ENCODE measurements around the gene BFSP2.
A peak's percentile ranks its signal among the peaks of the same experiment; 100 is the strongest.

BFSP2 gene, protein sequence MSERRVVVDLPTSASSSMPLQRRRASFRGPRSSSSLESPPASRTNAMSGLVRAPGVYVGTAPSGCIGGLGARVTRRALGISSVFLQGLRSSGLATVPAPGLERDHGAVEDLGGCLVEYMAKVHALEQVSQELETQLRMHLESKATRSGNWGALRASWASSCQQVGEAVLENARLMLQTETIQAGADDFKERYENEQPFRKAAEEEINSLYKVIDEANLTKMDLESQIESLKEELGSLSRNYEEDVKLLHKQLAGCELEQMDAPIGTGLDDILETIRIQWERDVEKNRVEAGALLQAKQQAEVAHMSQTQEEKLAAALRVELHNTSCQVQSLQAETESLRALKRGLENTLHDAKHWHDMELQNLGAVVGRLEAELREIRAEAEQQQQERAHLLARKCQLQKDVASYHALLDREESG

DNA sequence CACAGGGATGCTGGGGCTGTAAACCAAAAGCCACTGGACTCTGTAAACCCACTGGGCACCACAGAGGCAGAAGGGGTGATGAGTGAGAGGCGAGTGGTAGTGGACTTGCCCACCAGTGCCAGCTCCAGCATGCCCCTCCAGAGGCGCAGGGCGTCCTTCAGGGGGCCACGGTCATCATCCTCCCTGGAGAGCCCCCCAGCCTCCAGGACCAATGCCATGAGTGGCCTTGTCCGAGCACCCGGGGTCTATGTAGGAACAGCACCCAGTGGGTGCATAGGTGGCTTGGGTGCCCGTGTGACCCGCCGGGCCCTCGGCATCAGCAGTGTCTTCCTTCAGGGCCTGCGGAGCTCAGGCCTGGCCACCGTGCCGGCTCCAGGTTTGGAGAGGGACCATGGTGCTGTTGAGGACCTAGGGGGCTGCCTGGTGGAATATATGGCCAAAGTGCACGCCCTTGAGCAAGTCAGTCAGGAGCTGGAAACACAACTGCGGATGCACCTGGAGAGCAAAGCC is at the start of gene BFSP2:
TSS of gene BFSP2 (plus strand) at position 51 of the 510 bp plus-strand sequence. CDS start at position 79, 28 bp downstream.
- no peak for DNase-seq (ENCODE audit: low spot score)

DNA sequence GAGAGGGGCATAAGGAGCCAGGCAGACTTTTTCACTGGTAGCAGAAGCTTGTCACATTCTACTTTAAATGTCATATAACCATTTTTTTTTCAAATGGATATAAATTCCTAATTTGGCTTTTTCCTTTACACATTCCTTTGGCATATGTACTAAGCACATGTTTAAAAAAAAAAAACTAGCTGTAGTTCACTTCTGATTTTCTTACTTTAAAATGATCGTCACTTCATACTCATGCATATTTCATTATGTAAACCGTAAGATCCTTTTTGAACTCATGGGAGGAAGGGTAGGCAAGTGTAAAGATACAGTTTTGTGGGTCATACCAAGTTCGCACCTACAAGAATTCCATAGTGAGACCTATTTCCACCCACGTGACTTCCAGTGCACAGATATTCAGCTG is 45.1 kb upstream of the BFSP2 start:
- no peak for DNase-seq (ENCODE audit: low spot score)

DNA sequence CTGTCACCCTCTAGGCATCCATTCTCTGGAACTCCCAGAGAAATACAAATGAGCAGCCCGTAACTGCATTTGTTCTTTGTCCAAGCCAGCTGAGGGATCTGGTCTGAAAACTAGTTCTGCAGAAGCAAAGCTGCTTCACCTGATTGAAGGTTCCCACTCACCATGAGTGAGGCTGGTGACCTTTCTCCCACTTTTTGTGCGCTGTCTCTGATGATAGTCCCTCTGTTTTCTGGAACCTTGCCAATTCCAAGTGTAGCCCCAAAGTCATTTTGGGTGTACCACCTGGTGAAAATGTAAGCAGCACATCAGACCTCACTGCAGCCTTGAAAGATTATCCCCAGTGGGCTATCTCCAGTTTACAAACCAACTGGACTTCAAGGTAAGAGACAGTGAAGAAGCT is 39.4 kb upstream of the BFSP2 start:
- DNase-seq (ENCODE audit: low spot score): no peak

DNA sequence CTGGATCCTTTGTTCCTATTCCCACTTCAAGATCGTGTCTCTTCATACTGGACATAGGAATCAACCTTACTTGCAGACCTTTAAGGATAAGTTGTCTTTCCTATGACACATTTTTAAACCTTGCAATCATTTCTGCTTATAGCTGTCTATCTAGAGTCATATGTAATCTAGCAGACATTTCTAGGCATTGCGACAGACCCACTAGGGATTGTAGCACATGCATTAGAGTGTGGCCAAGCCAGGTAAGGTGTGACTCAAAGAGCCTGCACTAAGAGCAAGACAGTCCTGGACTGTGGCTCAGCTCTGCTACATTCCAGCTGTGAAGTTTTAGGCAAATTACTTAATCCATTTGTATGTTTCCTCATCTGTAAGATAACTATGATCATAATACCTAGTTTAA is 38.8 kb upstream of the BFSP2 start:
- no peak for DNase-seq (ENCODE audit: low spot score)

DNA sequence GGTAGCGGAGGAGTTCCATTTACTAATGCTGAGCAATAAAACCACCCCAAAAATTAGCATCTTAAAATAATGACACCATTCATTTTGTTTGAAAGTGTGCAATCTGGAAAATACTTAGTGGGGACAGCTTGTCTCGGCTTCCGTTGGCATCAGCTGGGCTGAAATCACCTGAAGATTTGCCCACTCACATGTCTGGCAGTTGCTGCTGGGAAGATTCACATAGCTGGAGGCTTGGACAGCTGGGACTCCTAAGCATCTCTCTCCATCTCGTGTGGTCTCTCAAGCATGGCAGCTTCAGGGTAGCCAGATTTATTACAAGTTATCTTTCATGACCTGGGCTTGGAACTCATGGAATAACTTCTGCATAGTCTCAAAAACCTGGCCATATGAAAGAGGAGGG is 38.4 kb upstream of the BFSP2 start:
- DNase-seq (ENCODE audit: low spot score): no peak

DNA sequence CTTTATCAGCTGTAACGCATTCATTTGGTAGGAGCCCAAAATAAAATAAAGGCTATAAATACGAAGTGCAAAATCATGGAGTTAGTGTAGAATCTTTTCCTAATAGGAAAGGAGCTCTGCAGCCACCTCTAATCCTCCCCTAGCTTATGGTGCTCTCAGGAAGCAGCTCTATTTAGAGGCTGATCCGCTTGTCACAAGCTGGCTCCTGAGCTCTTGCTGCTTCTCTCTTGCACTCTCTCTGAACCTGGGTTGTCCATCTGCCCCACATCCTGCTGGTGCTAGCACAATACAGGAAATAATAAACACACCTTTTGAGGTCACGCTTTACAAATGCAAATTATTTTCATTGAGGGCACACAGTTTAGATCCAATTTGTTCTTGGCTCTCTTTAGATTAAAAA is 37.3 kb upstream of the BFSP2 start:
- DNase-seq (ENCODE audit: low spot score): no peak

DNA sequence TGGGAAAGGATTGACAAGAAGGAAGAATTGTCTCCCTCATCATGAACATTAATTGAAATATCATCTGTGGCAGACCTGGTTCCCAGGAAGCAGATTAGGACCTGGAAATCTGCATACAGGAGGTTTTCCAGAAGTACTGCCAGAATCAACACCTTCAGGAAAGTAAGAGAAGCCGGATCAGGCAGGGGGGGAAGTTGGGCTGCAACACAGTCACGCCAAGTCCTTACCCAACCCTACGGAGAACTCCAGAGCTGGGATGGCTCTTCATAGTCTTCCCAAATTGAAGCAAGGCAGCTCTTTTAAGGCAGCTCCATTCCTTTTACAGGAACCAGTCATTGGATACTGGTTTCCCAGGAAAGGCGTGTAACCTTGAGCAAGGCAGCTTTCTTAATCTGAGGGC is 35.2 kb upstream of the BFSP2 start:
- DNase-seq (ENCODE audit: low spot score): no peak

DNA sequence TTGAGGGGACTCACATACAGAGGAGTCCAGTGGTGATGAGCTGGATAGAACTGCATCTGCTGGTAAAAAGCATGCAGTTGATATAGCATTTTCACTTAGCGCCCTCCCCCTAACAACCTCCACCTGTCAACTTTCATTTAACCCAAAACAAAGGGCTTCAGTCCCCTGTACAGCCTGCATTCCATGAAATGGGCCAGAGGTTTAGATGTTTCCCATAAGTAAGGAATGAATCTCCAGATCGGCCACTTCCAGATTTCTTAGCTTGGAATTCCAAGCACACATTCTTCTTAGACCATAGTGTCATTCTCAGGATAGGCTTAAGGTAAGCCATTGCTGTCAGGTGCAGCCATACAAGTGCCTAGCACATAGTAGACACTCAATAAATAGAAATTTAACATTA is 32.9 kb upstream of the BFSP2 start:
- no peak for DNase-seq (ENCODE audit: low spot score)

DNA sequence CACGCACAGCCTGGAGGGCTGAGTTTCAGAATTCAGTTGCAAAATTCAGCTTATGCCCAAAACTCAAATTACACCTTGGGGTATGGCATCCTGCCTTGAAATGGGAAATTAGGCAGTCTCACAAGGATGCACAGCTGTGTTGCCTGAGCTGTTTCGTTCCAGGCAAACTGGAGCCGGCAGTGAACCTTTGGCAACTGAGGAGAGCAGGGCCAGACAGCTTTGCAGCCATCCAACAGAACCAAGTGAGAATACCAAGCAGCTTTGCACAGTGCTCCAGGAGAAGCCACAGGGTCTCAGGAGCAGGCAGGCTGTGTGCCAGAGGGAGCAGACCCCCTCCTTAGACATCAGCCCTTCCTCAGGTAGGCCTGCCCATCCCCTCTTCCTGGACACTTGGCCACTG is 32.5 kb upstream of the BFSP2 start:
- no peak for DNase-seq (ENCODE audit: low spot score)

DNA sequence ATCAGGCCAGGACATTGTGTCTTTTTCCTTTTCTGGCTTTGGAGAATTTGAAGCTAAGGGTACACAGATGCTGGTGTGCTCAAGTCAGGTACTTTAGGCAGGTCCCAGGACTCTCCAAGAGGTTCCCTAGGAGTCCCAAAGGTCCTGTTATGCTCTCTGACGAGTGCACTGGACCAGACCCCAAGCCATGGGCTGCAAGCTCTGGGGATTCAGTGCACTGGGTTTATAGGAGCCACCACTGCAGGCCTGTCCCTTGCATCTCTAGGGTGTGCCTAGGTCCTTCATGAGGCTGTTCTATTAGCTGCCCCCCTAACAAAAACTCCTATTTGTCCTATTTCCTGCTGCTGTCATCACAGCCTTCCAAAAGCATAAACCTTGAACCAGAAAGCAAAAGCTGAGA is 31.9 kb upstream of the BFSP2 start:
- no peak for DNase-seq (ENCODE audit: low spot score)

DNA sequence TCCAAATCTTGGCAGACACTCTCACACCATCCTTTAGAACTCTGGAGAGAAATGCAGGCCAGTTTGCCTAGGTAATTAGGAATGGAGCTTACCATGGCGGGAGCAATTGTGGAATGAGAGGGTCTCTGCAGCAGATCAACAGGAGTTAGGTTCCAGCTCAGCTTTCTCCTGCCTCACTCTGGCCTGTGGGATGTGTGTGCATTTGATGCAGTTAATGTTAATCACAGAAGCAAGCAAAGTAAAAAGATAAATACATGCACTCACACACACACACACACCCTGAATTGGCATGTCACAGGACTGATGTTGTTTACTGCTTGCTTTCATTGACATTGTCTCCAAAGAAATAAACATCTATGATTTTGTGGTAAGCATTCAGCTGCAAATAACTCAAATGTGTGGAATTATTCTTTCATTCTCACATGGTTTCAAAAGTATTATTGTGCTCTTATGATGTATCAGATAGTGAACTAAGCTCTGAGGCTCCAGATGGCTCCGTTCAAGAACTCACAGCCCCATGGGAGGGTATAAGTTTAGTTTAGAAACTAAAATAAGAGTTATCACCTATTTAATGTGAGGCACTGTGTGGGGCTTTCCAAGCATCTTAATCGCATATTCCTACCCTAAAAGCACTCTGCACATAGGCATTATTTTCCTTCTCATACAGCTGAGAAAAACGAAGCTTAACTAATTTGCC is 31.3 kb upstream of the BFSP2 start:
- DNase-seq (ENCODE audit: low spot score): no peak

DNA sequence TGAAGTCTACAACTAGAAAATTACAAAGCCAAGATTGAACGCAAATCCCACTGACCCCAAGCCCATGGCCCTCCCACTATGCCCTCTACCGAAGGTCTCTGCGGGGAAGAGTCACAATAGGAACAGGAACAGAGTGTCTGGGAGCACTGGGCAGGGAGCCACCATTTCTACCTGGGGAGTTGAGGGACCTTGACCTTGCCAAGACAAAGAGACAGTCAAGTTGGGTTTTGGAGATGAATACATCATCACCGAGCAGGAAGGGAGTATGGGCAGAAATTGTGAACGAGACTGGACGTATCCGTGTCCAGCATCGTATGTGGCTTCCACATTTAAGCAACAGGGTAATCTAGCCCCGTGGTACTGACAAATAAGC is 30.8 kb upstream of the BFSP2 start:
- no peak for DNase-seq (ENCODE audit: low spot score)

DNA sequence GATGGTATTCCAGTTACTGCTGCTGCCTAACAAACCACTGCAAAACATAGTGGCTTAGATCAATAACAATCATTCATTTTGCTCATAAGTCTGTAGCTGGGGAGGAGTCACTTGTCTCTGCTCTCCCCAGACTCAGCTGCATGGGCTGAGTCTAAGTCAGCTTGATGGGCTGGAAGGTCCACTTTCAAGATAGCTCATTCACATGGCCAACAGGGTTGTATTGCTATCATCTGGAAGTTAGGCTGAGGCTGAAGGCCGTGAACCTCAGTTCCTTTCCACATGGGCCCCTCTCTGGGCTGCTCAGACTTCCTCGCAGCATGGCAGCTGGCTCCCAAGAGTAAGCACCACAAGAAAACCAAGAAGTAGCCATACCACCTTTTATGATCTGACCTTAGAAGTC is 28.7 kb upstream of the BFSP2 start:
- no peak for DNase-seq (ENCODE audit: low spot score)

DNA sequence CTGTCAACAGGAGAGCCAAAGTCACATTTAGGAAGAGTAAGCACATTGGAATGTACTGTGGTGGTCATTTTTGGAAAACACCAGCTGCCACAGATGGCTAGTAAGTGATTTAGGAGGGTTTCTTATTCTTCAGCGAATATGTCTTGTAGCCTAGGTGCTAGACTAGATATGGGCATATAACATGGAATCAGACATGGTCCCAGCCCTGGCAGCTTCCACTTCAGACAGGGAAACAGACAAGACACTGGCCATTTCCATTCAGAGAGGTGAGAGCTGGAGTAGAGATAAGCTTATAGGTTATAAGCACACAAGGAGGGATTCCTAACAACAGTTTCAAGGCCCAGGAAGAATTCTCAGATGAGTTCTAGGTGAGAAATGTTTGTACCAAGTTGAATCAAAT is 28.2 kb upstream of the BFSP2 start:
- no peak for DNase-seq (ENCODE audit: low spot score)

DNA sequence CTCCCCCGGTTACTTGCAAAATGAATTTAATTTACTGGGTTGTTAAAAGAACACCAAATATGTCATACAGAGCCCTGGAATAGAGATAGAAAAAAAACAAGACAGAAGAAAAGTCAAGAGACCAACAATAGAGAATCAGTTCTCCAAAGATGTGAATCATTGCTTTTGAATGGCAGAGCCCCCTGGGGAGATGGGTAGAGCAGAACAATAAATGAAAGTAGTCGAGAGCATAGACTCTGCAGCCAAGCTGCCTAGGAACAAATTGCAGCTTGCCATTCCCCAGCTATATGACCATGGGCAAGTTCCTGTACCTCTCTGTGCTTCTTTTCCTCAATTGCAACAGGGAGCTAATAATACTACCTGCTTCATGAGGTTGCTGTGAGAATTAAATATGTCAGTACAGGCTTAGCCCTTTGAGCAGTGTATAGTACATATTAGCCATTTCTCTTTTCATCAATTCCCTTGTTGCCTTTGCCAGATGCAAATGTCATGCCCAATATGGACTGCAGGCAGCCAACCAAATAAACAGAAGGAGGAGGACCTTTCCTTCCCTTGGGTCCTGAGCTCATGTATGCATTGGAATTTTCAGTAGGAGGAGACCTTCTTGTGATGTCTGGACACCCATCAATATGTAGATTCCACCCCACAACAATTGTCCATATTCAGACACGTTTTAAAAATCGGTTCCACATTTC is 25.0 kb upstream of the BFSP2 start:
- DNase-seq (ENCODE audit: low spot score): no peak

DNA sequence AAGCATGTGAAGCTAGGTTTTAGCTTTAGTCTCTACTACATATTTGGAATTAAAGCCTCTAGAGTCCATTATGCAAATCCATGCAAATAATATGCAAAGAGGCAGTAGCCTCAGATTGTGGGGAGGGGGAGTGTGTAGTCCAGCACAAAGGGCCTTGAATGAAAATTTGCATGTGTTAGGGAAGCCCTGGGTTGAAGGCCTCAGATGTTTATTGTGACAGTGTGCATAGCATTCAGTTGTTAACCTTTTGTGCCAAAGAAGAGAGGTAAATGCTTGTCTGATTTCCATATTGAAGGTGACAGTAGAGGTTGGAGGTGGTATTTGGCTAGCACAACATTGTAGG is 24.5 kb upstream of the BFSP2 start:
- no peak for DNase-seq (ENCODE audit: low spot score)

DNA sequence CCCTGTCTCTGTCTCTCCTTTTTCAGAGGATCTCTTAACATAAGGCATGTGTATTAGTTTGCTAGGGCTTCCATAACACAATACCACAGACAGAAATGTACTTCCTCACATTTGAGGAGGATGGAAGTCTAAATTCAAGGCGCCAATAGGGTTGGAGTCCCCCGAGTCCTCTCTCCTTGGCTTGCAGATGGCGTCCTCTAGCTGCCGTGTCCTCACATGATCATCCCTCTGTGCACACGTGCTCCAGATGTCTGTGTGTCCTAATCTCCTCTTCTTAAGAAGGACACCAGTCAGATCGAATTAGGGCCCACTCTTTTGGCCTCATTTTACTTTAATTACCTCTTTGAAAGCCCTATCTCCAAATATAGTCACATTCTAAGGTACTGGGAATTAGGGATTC is 23.0 kb upstream of the BFSP2 start:
- no peak for DNase-seq (ENCODE audit: low spot score)

DNA sequence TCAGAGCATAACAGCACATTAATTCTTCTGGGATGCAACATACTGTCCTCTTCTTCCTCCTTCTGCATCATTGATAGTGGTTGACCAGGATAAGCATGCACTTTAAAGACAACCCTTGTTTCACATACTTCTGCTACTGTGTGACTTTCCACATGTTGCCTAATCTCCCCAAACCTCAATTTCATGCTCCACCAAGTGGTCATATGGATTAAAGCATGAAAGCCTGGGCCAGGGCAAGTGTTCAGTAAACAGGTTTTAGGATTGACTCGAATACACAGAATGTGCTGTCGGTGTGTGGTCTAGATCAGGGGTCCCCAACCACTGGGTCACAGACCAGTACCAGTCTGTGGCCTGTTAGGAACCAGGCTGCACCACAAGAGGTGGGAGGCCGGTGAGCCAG is 22.5 kb upstream of the BFSP2 start:
- DNase-seq (ENCODE audit: low spot score): peak; percentile 67

DNA sequence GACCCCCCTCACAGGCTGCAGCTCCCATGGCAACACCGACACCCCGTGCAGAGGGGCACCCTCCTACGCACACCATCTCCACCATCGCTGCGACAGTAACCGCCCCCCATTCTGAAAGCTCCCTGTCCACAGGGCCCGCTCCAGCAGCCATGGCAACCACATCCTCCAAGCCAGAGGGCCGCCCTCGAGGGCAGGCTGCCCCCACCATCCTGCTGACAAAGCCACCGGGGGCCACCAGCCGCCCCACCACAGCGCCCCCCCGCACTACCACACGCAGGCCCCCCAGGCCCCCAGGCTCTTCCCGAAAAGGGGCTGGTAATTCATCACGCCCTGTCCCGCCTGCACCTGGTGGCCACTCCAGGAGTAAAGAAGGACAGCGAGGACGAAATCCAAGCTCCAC is 19.9 kb upstream of the BFSP2 start:
- no peak for DNase-seq (ENCODE audit: low spot score)

DNA sequence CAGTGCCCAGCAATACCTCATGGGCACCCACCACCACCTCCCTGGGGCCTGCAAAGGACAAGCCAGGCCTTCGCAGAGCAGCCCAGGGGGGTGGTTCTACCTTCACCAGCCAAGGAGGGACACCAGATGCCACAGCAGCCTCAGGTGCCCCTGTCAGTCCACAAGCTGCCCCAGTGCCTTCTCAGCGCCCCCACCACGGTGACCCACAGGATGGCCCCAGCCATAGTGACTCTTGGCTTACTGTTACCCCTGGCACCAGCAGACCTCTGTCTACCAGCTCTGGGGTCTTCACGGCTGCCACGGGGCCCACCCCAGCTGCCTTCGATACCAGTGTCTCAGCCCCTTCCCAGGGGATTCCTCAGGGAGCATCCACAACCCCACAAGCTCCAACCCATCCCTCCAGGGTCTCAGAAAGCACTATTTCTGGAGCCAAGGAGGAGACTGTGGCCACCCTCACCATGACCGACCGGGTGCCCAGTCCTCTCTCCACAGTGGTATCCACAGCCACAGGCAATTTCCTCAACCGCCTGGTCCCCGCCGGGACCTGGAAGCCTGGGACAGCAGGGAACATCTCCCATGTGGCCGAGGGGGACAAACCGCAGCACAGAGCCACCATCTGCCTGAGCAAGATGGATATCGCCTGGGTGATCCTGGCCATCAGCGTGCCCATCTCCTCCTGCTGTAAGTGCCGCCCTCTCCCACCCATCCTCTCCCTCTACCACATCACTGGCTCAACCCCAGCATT is 19.2 kb upstream of the BFSP2 start:
- no peak for DNase-seq (ENCODE audit: low spot score)

DNA sequence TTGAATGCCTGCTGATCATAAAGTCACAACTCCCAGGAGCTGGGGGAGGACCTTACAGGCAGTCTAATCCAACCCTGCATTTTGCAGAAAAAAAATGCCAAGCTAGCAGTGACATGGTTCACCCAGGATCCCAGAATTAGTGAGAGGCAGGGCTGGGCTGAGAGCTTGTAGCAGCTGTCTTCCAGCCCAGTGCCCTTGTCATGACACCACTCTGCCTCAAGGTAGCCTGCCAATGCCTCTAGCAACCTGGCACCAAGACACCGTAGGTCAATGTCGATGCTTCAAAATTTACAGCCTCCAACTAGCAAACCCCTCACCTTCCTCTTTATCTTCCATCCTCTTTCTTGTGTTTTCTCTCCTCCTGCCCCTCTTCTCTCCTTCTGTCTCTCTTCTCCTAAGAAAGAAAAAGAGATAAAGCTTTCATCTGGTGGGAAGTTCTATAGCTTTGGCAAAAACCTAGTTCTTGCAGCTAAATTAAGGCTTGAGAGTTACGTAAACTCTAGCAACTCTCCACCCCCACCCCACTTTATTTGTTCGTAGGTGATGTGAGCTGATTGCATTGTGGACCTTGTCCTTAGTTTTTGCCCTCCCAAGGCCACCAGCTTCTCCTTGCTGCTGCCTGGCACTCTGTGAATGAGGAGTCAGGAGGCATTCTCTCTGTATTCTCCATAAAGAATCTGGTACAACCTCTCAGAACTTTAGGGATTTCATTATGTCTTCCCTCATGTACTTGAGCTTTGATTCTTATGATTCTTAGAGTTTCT is 18.3 kb upstream of the BFSP2 start:
- DNase-seq (ENCODE audit: low spot score): no peak

DNA sequence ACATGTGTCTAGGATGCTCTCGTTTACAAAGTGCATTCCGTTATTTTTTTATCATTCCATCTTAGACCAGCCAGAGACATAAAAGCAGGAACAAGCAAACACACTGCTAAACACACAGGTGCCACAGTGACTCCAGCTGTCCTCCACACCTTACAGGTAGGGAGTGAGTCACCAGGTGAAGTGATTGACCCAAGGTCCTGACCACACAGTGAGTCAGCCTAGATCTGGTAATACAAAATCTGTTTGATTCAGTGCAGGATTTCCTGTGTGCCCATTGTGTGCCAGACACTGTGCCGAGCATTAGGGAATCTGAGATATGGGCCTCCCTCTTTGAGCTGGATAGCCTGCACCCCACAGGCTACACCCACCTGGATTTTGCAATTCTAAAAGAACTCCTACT is 16.7 kb upstream of the BFSP2 start:
- no peak for DNase-seq (ENCODE audit: low spot score)

Data from AG08395 (cell line).